Spinal cord (tissue), 10 donors: Measurements from ENCODE around the gene APPBP2. TPM values are rescaled to one million over a fixed set of nuclear protein-coding genes. Genes with fewer than 3 reads are reported as not detected.

ENCODE experiments used
- DNase-seq, 6 donors: peaks; one replicate each; pipeline versions ENCODE4 v3.0.0 to v3.0.0-alpha.2; 2013 to 2015; ENCODE audit warnings: low spot score in 6 of 6, low read depth in 4 of 6
- H3K27ac ChIP-seq: one replicate; pipeline ENCODE4 v1.5.1; 2013; ENCODE audit warnings: low read depth, low read length, control low read depth
- H3K27me3 ChIP-seq: one replicate; pipeline ENCODE4 v1.6.1; 2013; ENCODE audit warnings: low read length; ENCODE audit not compliant: control insufficient read depth, insufficient read depth
- H3K36me3 ChIP-seq: one replicate; pipeline ENCODE4 v1.6.1; 2013; ENCODE audit warnings: low read length; ENCODE audit not compliant: control insufficient read depth, insufficient read depth
- H3K4me1 ChIP-seq: one replicate; pipeline ENCODE4 v1.6.1; 2013; ENCODE audit warnings: low read length; ENCODE audit not compliant: control insufficient read depth, insufficient read depth
- H3K4me3 ChIP-seq: one replicate; pipeline ENCODE4 v1.5.1; 2013; ENCODE audit warnings: low read depth, low read length, control low read depth
- H3K9me3 ChIP-seq: one replicate; pipeline ENCODE4 v1.6.1; 2013; ENCODE audit warnings: low read length; ENCODE audit not compliant: control insufficient read depth, insufficient read depth
- WGBS: methylation state at CpG from one replicate; pipeline ENCODE4 v1.1.5; 2013; ENCODE audit warnings: missing lambda C conversion rate; ENCODE audit not compliant: insufficient coverage; 5-methylcytosine and 5-hydroxymethylcytosine counted together
- long read RNA-seq, 4 donors: transcript quantifications; one replicate each; lab custom pipeline, GENCODE V29; 2026
- polyA plus RNA-seq, 2 donors: library from polyadenylated mRNA; unstranded; fragments of 120-200 nt; gene quantifications; one replicate each; pipeline ENCODE4 v1.2.1, GENCODE V29; 2013; ENCODE audit not compliant: insufficient read length in 2 of 2
- total RNA-seq, 2 donors: library from RNA; depleted of rRNA in 1 of 2; stranded (reverse); fragments of 120-200 nt in 1 of 2; fragments of >200 nt in 1 of 2; gene quantifications; one replicate each; pipeline versions ENCODE4 v1.2.3 to v1.2.4, GENCODE V29; 2013 to 2014
- donor health status: healthy.

The APPBP2 gene, protein sequence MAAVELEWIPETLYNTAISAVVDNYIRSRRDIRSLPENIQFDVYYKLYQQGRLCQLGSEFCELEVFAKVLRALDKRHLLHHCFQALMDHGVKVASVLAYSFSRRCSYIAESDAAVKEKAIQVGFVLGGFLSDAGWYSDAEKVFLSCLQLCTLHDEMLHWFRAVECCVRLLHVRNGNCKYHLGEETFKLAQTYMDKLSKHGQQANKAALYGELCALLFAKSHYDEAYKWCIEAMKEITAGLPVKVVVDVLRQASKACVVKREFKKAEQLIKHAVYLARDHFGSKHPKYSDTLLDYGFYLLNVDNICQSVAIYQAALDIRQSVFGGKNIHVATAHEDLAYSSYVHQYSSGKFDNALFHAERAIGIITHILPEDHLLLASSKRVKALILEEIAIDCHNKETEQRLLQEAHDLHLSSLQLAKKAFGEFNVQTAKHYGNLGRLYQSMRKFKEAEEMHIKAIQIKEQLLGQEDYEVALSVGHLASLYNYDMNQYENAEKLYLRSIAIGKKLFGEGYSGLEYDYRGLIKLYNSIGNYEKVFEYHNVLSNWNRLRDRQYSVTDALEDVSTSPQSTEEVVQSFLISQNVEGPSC
- total RNA-seq (10 to 100 TPM; 56.0 to 88.9 TPM), polyA plus RNA-seq (10 to 100 TPM; 40.1 to 51.1 TPM)
- long read RNA-seq, donor 1, full-length matches to known transcripts, result 7 of 7 reads
- long read RNA-seq, donor 1, partial matches to known transcripts, result 0 of 7 reads
- long read RNA-seq, donor 1, other reads (novel, unspliced or antisense), result 0 of 7 reads
- long read RNA-seq, donor 2, full-length matches to known transcripts, result 2 of 2 reads
- long read RNA-seq, donor 2, partial matches to known transcripts, result 0 of 2 reads
- long read RNA-seq, donor 2, other reads (novel, unspliced or antisense), result 0 of 2 reads
- long read RNA-seq, donor 3, full-length matches to known transcripts, result 8 of 8 reads
- long read RNA-seq, donor 3, partial matches to known transcripts, result 0 of 8 reads
- long read RNA-seq, donor 3, other reads (novel, unspliced or antisense), result 0 of 8 reads
- long read RNA-seq, donor 4, full-length matches to known transcripts, result 9 of 9 reads
- long read RNA-seq, donor 4, partial matches to known transcripts, result 0 of 9 reads
- long read RNA-seq, donor 4, other reads (novel, unspliced or antisense), result 0 of 9 reads

DNA sequence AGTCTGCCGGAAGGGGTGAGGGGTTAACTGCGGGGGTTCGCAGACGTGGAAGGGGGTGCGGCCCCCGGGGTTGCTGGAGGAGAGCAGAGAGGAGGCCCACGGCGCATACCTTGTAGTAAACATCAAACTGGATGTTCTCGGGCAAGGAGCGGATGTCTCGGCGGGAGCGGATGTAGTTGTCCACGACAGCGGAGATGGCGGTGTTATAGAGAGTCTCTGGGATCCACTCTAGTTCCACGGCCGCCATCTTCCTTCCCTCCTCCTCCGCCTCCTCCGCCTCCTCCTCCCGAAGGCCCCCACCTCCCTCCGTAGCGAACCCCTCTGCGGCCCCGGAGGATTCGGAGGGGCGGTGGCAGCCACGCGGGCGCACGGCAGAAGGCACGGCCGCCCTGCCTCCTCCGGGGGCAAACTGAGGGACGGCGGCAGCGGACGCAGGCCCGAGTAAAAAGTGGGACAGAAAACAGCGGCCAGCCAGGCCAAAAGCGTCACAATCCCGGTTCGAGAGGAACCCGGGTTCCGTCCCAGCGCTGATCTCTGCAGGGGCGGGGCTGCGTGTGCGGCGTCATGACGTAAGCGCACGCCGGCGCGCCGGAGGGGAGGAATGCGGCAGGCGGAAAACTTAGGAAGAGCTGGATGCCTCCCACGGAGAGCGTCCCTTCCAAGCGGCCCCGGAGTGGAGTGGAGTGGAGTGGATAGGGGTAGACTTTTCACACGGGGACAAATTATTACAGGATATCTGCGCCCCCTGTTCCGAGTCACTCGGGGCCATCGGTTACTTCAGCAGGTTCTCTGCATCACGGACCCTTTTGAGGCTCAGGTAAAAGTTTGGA, at the start of gene APPBP2:
Gene APPBP2 (minus strand): TSS at position 558 of the 830 bp plus-strand sequence. CDS start 311 bp downstream, at position 247.
- peak; percentile 77 to 97 (median 87) for DNase-seq
- no peaks in the 10 kb centered on the region for H3K9me3 ChIP-seq
- peak within 1 kb of the TSS; percentile 98 for H3K27ac ChIP-seq
- H3K4me1 ChIP-seq, result no peaks in the 10 kb centered on the region
- WGBS, result 0% methylated on average over 54 of the region's 69 CpGs
- peak within 1 kb of the TSS; percentile 99 for H3K4me3 ChIP-seq
- no peaks in the 10 kb centered on the region for H3K27me3 ChIP-seq
- no peaks in the 10 kb centered on the region for H3K36me3 ChIP-seq

DNA sequence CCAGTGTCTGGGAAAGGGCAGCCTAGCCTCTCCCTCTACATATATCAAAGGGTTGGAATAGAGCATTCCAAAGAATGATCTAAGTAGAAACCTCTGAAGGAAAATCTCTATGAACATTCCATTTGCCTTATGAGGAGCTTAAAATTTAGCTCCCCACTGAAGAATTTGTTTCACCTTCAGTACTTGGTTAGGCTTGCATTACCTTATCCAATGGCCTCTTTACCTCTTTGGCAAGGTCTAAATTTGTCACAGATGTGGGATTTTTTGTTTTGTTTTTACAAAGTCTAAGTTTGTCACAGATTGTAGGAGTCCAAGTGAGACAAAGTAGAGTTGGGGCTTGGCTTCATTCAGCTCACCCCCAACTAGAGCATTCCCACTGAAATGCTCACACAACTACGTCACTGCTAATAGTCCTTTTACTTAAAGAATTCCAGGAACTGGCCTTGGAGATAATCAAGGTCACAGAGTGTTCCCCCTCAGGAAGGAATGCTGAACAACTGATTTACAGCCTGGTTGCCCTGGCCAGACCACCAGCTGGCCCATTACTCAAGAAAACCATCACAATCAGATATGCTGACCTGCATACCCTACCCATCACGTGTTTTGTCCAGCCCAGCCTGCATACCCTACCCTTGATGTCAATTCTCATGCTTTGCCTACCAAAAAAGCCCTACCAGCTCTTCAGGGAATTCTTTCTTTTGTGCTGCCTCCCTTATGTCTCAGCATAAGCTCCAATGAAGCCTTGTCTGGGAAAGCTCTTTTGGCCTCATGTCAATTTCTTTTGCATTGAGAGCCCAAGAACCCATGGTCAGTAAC, 47.4 kb upstream of the APPBP2 start:
- no peak for DNase-seq
- Histone ChIP-seq H3K4me1 (no peaks in the 10 kb centered on the region), H3K27ac (no peak overlapping the region), H3K27me3 (no peaks in the 10 kb centered on the region), H3K36me3 (no peaks in the 10 kb centered on the region), H3K9me3 (no peaks in the 10 kb centered on the region), H3K4me3 (no peak overlapping the region)
- WGBS, result 43% methylated on average over 2 of the region's 2 CpGs

GRCh38 chr17:60565233-60565632, 39.2 kb upstream of the APPBP2 start:
- DNase-seq, result no peak
- no peak overlapping the region for H3K27ac ChIP-seq
- H3K4me1 ChIP-seq, result no peaks in the 10 kb centered on the region
- no peaks in the 10 kb centered on the region for H3K27me3 ChIP-seq
- H3K36me3 ChIP-seq, result no peaks in the 10 kb centered on the region
- no peaks in the 10 kb centered on the region for H3K9me3 ChIP-seq
- no peak overlapping the region for H3K4me3 ChIP-seq
- WGBS, result 94% methylated on average over 4 of the region's 6 CpGs

DNA sequence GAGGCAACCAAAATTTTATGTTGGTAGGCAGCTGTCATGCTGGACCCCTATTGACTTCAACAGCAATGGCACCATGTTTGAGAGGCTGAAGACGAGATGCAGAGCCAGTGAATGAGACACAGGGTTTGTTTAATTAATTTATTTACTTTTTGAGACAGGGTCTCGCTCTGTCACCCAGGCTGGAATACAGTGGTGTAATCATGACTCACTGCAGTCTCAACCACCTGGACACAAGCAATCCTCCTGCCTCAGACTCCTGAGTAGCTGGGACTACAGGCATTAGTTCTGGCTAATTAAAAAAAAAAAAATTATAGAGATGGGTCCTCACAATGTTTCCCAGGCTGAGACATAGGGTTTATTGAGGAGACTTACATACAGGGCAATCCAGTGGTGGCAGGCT, 37.7 kb upstream of the APPBP2 start:
- H3K9me3 ChIP-seq, result no peaks in the 10 kb centered on the region
- DNase-seq, result no peak
- H3K4me3 ChIP-seq, result no peak overlapping the region
- no peak overlapping the region for H3K27ac ChIP-seq
- no peaks in the 10 kb centered on the region for H3K4me1 ChIP-seq
- no peaks in the 10 kb centered on the region for H3K27me3 ChIP-seq
- 67% methylated on average over 1 of the region's 2 CpGs for WGBS
- H3K36me3 ChIP-seq, result no peaks in the 10 kb centered on the region

DNA sequence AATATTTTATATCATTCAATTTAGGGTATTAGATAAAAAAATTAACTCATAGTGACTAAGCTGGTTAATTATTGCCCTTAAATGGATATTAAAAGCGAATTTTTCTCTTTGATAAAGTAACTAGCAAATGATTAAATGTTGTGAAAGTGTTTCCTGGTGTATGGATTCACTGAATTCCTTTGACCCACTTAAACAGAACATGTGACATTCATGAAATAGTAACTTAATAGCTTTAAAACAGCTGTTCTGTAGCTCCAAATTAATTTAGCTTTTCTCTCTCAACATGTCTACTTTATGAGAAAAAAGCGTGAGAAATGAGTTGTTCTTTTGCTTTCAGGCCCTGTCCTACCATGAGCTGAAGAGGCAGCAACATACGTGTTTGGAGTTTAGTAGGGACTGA, 36.4 kb upstream of the APPBP2 start:
- no peaks in the 10 kb centered on the region for H3K36me3 ChIP-seq

DNA sequence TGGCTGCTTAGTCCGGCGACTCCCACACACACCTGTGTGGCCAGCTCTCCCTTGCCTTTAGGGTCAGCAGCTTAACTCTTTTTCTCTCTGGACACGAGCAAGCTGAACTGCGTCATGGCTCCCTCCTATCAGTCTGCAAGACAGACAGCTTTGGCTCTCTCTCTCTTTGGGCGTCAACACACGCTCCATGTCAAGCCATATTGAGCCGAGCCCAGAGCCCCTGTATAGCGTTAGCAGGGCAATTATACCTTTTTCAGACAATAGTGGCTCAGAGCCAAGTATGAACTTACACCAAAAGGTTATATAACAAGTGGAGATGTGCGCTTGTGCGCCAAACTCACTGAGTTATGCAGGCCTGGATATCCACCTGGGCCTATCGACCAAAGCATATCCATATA, 34.8 kb upstream of the APPBP2 start:
- 91% methylated on average over 8 of the region's 11 CpGs for WGBS
- DNase-seq, result no peak
- Histone ChIP-seq H3K9me3 (no peaks in the 10 kb centered on the region), H3K27me3 (no peaks in the 10 kb centered on the region), H3K4me1 (no peaks in the 10 kb centered on the region), H3K4me3 (no peak overlapping the region), H3K36me3 (no peaks in the 10 kb centered on the region), H3K27ac (no peak overlapping the region)

More for the DNA sequence above, 36.4 kb upstream of the APPBP2 start:
- Histone ChIP-seq H3K4me1 (no peaks in the 10 kb centered on the region), H3K9me3 (no peaks in the 10 kb centered on the region), H3K27me3 (no peaks in the 10 kb centered on the region), H3K27ac (no peak overlapping the region), H3K4me3 (no peak overlapping the region)
- no CpG with 5 or more reads among the region's 3 CpGs for WGBS
- DNase-seq, result peak in 1 of 6 donors; percentile 22

DNA sequence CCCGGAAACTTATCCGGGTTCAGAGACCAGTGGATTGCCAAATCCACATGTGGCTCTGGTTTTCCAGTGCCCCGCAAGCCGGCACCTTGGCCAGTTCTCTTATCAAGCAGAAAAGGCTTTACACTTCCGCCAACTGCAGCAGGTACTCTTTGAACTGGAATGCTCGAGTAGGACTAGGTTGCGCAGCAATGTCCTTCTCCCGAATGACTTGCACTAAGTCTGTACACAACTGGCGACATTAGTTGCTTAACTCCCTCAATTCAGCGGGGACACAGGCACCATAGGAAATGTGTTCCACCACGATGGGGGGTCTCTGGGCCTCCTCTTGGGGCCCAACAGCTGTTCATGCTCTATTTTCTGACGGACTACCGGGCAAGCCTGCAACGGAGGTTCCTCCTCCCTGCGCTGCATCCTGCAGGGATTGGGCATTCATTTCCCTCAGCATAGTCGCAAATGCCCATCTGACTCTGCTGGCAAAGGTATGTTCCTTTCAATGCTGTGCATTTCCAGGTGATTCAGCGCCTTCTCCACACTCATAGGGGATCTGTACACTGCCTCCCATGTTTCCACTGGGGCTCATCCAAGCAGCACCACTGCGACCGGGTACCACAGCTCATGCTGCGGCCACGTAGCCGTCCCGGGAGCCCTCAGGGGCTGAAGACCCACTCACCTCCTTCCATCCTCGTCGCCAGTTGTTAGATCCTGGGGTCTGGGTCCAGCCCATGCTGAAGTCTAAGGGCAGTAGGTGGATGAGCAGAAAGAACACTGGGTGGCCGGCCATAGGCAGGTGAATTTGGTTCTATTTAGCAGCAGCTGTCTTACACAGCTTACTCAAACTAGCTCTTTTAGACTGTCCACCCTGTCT, 34.2 kb upstream of the APPBP2 start:
- Histone ChIP-seq H3K27me3 (no peaks in the 10 kb centered on the region), H3K9me3 (no peaks in the 10 kb centered on the region), H3K27ac (no peak overlapping the region), H3K36me3 (no peaks in the 10 kb centered on the region), H3K4me1 (no peaks in the 10 kb centered on the region), H3K4me3 (no peak overlapping the region)
- WGBS, result 90% methylated on average over 25 of the region's 26 CpGs
- DNase-seq, result no peak

GRCh38 chr17:60559659-60559994, 33.6 kb upstream of the APPBP2 start:
- no peak overlapping the region for H3K27ac ChIP-seq
- 94% methylated on average over 7 of the region's 8 CpGs for WGBS
- no peaks in the 10 kb centered on the region for H3K4me1 ChIP-seq
- no peaks in the 10 kb centered on the region for H3K36me3 ChIP-seq
- no peaks in the 10 kb centered on the region for H3K27me3 ChIP-seq
- no peaks in the 10 kb centered on the region for H3K9me3 ChIP-seq
- DNase-seq, result no peak
- no peak overlapping the region for H3K4me3 ChIP-seq
